Upper lobe of left lung (tissue), 6 donors: ENCODE results near the gene IP6K1. TPM values are rescaled to one million over a fixed set of nuclear protein-coding genes. Genes with fewer than 3 reads are reported as not detected.

Source experiments
- ATAC-seq, 2 donors: fragments of 200-7000 bp; cut with Tn5 transposase; one replicate each; pipeline ENCODE4 v1.9.1; 2022; ENCODE audit warnings: mild to moderate bottlenecking in 2 of 2, moderate library complexity in 2 of 2; ENCODE audit not compliant: low FRiP score in 2 of 2
- DNase-seq, 2 donors: peaks; one replicate each; pipeline ENCODE4 v3.0.0-alpha.2; 2019 to 2020
- H3K27ac ChIP-seq, 4 donors: fragments of 200-600 bp; sonication (generic); one replicate each; pipeline ENCODE4 v1.5.1; 2016 to 2019
- H3K27me3 ChIP-seq, 4 donors: fragments of 200-600 bp; sonication (generic); one replicate each; pipeline ENCODE4 v1.5.1; 2017 to 2019
- H3K36me3 ChIP-seq, 4 donors: fragments of 200-600 bp; sonication (generic); one replicate each; pipeline ENCODE4 v1.5.1; 2016 to 2019
- H3K4me1 ChIP-seq, 4 donors: fragments of 200-600 bp; sonication (generic); one replicate each; pipeline ENCODE4 v1.5.1; 2018 to 2019
- H3K4me3 ChIP-seq, 4 donors: fragments of 200-600 bp; sonication (generic); one replicate each; pipeline ENCODE4 v1.5.1; 2017 to 2019; ENCODE audit warnings: mild to moderate bottlenecking in 2 of 4, moderate library complexity in 1 of 4
- H3K9me3 ChIP-seq, 4 donors: fragments of 200-600 bp; sonication (generic); one replicate each; pipeline ENCODE4 v1.5.1; 2018 to 2019
- EP300 ChIP-seq, 4 donors: sonication (generic); formaldehyde crosslinking; IDR thresholded peaks; one replicate each; pipeline ENCODE4 v1.5.1; 2017; ENCODE audit warnings: antibody characterized with exemption in 4 of 4, control low read depth in 2 of 4
- POLR2A ChIP-seq, 4 donors: fragments of 450-650 bp; IDR thresholded peaks; one replicate each; pipeline ENCODE4 v1.5.1; 2016 to 2017; ENCODE audit warnings: antibody characterized with exemption in 4 of 4, mild to moderate bottlenecking in 2 of 4
- POLR2AphosphoS5 ChIP-seq, 2 donors: sonication (generic); formaldehyde crosslinking; IDR thresholded peaks; one replicate each; pipeline ENCODE4 v1.5.1; 2017; ENCODE audit warnings: antibody characterized with exemption in 2 of 2
- WGBS, 2 donors: methylation state at CpG; one replicate each; pipeline ENCODE4 v1.1.5; 2017 to 2018; 5-methylcytosine and 5-hydroxymethylcytosine counted together
- total RNA-seq, 6 donors: library from RNA; depleted of rRNA in 4 of 6; stranded (reverse); fragments of >200 nt in 4 of 6; gene quantifications; one replicate each; pipeline versions ENCODE4 v1.1.0 to v1.2.1, GENCODE V29; 2016 to 2021
- TF ChIP-seq, protein P1 (sequence below), 6 experiments: fragments of 450-650 bp in 4 of 6; fragments of 200-600 bp in 2 of 6; sonication (generic) in 2 of 6; IDR thresholded peaks; one replicate each; pipeline ENCODE4 v1.5.1; 2016 to 2019; ENCODE audit warnings: antibody characterized with exemption in 6 of 6
- donor health status: DM: no; HTN: no; CAD: no; lungs with moderate emphysema.
- donor health status: DM: no; HTN: yes; CAD: no; lungs with severe emphysema.

IP6K1 gene
- total RNA-seq, 6 donors from 2014 or later, result 42.0 to 63.9 (median 49.7) TPM

DNA sequence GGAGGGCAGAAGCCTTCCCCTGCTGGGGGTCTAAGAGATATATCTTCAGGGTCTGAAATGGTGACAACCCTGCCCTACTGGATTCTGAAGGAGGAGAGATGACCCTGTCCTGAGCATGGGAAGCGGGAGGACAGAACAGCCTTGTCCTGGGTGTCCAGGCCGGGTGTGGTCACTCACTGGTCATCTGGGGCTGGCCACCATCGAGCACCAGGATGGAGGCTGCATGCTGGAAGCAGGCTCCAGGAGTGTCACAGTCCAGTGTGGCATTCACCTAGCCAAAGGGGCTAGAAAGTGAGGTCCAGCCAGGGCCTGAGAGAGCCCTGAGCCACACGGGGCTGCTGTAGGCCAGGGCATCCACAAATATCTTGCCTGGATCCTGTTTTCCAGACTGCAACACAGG, 8.1 kb upstream of the IP6K1 start:
- H3K27ac ChIP-seq, result no peak overlapping the region
- no peaks in the 10 kb centered on the region for H3K9me3 ChIP-seq
- H3K36me3 ChIP-seq, result no peaks in the 10 kb centered on the region
- no peak overlapping the region for H3K4me3 ChIP-seq
- 87 to 89% methylated on average over 2 to 4 of the region's 4 CpGs for WGBS, 2 donors
- no peaks in the 10 kb centered on the region for H3K4me1 ChIP-seq
- no peak for DNase-seq
- H3K27me3 ChIP-seq, result no peaks in the 10 kb centered on the region
- TF ChIP-seq POLR2AphosphoS5 (IDR thresholded peaks at IDR 0.05) (no peak), EP300 (IDR thresholded peaks at IDR 0.05) (no peak), POLR2A (IDR thresholded peaks at IDR 0.05) (no peak)
- TF ChIP-seq, protein P1, sequence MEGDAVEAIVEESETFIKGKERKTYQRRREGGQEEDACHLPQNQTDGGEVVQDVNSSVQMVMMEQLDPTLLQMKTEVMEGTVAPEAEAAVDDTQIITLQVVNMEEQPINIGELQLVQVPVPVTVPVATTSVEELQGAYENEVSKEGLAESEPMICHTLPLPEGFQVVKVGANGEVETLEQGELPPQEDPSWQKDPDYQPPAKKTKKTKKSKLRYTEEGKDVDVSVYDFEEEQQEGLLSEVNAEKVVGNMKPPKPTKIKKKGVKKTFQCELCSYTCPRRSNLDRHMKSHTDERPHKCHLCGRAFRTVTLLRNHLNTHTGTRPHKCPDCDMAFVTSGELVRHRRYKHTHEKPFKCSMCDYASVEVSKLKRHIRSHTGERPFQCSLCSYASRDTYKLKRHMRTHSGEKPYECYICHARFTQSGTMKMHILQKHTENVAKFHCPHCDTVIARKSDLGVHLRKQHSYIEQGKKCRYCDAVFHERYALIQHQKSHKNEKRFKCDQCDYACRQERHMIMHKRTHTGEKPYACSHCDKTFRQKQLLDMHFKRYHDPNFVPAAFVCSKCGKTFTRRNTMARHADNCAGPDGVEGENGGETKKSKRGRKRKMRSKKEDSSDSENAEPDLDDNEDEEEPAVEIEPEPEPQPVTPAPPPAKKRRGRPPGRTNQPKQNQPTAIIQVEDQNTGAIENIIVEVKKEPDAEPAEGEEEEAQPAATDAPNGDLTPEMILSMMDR (IDR thresholded peaks at IDR 0.05), result no peak
- no peak for ATAC-seq

DNA sequence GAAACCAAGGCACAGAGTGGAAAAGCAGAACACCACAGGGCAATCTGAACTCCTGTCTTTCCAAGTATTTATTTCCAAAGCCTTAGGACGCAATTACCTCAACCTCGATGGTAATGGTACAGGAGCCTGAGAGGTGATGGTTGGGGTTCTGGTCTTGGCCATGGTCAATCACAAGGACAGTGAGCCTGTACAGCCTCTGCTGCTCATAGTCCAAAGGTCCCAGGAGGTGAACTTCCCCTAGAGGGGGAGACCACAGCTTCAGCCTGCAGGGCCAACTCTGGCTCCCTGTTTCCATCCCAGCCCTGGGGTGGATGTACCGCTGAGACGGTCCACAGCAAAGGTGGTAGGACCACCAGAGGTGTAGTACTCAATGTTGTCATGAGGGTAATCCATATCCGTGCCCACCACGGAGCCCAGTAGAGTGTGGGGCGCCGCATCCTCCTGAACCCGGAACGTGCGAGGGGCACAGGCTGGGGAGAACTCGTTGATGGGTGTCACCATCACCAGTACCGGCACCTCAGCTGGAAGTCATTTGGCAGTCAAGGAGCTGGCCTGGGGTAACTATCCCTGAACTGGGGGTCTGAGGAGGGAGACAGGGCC, 7.2 kb upstream of the IP6K1 start:
- no peak for DNase-seq
- ATAC-seq, result no peak
- 84 to 95% methylated on average over 11 to 13 of the region's 13 CpGs for WGBS, 2 donors

DNA sequence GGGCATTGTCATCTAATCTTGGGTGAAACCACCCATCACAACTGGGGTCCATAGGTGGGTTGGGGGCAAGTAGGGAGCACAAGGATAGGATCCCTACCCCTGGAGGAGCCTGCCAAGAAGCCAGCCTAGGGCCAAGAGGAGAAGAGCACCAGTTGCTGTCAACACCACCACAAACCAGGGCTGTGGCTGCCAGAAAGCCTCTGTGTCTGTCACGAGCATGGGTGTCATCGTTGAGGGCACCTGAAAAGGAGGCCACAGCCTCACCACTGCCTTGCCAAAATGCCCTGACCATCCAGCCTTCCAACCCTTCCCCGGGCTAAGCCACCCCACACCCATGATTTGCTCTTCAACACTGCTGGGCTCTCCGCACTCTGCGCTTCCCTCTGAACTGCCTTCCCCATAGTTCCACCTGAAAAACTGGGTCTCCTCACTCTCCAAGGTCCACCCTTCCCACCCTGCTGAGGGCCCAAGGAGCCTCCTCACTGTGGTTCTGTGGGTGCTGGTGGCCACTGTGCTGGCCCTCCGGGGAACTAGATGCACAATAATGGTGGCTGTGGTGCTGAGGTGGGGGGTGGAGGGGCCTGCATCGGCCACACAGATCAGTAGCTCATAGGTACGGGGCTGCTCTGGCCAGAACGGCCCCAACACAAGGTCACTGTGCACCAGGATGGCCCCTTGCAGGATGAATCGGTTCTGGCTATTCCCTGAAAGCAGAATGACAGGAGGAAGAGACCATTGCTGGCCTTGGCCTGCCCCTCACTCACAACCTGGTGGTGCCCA, 6.2 kb upstream of the IP6K1 start:
- 91 to 94% methylated on average over 9 to 10 of the region's 10 CpGs for WGBS, 2 donors
- ATAC-seq, result no peak

More for the DNA sequence above, 7.2 kb upstream of the IP6K1 start:
- Histone ChIP-seq H3K36me3 (no peaks in the 10 kb centered on the region), H3K9me3 (no peaks in the 10 kb centered on the region), H3K27ac (no peak overlapping the region), H3K4me3 (no peak overlapping the region), H3K4me1 (no peaks in the 10 kb centered on the region), H3K27me3 (no peaks in the 10 kb centered on the region)
- TF ChIP-seq EP300 (IDR thresholded peaks at IDR 0.05) (no peak), POLR2A (IDR thresholded peaks at IDR 0.05) (no peak), POLR2AphosphoS5 (IDR thresholded peaks at IDR 0.05) (no peak)
- TF ChIP-seq, protein P1 (IDR thresholded peaks at IDR 0.05), result no peak

DNA sequence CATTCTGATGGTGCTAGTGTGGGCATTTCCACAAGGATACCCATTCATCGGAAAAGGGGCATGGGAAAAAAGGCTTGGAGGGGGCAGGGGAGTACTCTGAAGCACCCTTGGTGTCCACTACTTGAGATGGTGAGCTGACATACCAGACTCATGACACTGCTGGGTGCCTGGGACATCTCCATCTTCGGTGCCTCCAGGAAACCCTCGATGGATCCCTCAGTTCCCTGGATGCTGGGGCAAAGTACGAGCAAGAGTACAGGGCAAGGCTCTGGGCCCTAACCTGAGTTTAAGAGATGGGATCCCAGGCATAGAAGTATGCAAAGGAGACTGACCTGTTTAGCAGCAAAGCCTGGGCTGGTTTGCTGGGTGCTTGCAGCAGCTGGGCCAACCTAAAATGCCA, 5.2 kb upstream of the IP6K1 start:
- 88 to 90% methylated on average over 1 to 4 of the region's 4 CpGs for WGBS, 2 donors
- Histone ChIP-seq H3K4me1 (peaks cover 6 to 9% (median 7%) of the 10 kb centered on the region in 4 donors), H3K9me3 (no peaks in the 10 kb centered on the region), H3K27ac (no peak overlapping the region), H3K27me3 (no peaks in the 10 kb centered on the region), H3K4me3 (no peak overlapping the region), H3K36me3 (no peaks in the 10 kb centered on the region)
- DNase-seq, result no peak
- TF ChIP-seq, protein P1 (IDR thresholded peaks at IDR 0.05), result no peak
- TF ChIP-seq POLR2AphosphoS5 (IDR thresholded peaks at IDR 0.05), result no peak
- no peak for ATAC-seq

More for the DNA sequence above, 6.2 kb upstream of the IP6K1 start:
- Histone ChIP-seq H3K4me1 (no peaks in the 10 kb centered on the region), H3K27ac (no peak overlapping the region), H3K4me3 (no peak overlapping the region), H3K36me3 (no peaks in the 10 kb centered on the region), H3K27me3 (no peaks in the 10 kb centered on the region), H3K9me3 (no peaks in the 10 kb centered on the region)
- DNase-seq, result no peak
- TF ChIP-seq, protein P1 (IDR thresholded peaks at IDR 0.05), result no peak
- TF ChIP-seq EP300 (IDR thresholded peaks at IDR 0.05) (no peak), POLR2A (IDR thresholded peaks at IDR 0.05) (no peak), POLR2AphosphoS5 (IDR thresholded peaks at IDR 0.05) (no peak)
